Left hindlimb (tissue), 1 donor: Measurements from ENCODE around the gene EYS.
"Not testable (repeated sequence)": the region's sequence is repeated elsewhere in the genome, so short reads cannot be mapped to it uniquely, and the experiment has no call there.

Experiments used
- DNase-seq: peaks from one replicate; pipeline ENCODE4 v3.0.0-alpha.2; 2018

Gene EYS

DNA sequence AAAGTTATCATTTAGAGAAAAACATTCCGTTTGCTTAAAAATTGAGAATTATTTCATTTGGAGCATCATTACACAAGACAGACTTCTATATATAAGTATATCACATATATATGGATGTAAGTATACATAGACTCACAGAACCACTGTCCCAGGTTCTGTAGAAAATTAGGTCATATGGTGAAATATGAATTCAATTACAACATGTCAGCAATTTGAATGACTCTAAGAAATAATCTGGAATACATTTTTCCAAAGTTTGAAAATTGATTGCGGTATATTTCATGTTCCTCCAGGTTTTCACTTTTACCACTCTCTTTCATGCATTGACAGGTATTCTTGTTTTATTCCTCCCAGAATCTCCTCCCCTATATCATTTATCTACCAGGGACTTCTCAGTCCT is 1179.1 kb downstream of the EYS start:
- no peak for DNase-seq

DNA sequence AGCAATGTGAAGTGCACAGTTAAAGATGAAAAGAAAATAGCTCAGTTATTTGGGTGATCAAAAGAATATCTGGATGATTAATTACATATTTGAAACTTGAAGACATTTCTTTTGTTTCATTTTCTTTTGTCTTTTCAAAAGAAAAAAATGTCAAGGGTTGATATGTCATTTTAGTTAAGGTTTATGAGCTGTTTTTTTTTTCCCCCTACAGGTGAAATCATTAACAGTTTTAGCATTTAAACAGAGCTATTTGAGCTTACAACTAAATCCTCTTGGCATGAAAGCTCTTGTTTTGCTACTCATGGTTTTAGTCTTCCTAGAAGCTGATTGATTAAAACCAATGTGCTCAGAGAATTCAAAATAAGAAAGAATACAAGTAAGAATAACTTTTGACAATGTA is 1184.2 kb downstream of the EYS start:
- no peak for DNase-seq

DNA sequence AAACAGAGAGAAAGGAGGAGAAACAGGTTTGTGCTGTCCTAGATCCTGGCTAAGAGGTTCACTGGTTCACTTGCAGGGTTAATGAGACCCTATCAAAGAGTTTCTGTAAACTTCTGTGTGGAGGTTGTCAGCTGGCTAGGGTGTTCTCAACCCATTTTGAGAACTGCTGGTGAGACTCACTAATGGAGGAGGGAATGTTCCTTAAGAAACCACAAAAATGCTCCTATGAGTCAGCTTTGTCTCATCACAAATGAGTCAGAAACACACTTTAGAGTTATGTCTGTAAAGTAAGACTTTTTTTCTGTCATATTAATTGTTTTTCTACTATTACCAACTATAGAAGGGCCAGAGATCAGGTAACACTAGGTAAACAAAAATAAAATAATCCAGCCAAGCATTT is 1187.0 kb downstream of the EYS start:
- DNase-seq: no peak

DNA sequence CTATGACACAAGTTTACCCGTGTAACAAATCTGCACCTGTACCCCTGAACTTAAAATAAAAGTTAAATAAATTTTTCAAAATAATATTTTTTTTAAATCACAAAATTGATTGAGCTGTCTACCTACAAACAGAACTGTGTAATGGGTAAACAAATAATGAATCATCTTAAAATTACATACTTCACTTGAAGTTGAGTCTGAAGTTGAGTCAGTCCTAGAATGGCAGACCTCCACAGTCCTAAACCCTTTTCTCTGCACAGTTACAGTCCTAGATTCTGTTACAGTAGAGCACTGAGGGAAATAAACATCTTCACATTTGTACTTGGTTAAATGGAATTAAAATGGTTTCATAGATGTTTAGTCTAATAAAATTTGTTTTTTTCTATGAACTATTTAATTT is 1190.6 kb downstream of the EYS start:
- no peak for DNase-seq

DNA sequence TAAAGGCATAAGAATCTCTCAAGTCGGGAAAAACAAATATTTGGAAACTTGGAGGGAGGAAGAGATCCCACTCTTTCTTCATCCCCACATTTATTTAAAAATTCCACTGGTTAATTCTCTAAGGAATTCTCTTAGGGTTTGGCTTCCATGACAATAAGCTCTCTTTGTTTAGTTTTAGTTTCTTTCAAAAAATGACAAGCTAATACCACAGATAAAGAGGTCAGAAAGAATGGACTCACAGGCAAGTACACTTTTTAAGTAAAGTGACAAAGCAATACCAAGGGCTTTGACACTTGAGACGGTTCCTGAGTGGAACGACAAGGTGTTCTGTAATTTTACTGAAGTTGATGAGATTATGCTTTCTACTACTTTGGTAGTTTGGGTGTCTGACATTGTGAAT is 1199.4 kb downstream of the EYS start:
- no peak for DNase-seq

DNA sequence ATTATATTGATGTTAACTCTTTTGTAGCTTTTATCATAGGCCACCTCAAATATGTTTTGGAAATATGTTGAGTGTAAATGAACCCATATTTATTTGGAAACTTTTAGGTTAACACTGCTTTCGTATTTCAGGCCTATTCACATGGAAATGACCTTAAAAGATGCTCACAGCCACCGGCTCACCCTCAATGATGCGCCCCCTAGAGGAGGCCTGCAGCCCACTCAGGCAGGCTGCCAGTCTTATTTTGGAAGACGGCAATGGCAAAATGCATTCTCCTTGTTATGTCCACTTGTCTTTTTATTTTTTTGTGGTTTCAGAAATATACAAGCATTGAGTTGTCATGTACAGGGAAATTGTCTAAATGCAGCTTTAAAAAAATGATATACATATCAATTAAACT is 1201.7 kb downstream of the EYS start:
- no peak for DNase-seq

DNA sequence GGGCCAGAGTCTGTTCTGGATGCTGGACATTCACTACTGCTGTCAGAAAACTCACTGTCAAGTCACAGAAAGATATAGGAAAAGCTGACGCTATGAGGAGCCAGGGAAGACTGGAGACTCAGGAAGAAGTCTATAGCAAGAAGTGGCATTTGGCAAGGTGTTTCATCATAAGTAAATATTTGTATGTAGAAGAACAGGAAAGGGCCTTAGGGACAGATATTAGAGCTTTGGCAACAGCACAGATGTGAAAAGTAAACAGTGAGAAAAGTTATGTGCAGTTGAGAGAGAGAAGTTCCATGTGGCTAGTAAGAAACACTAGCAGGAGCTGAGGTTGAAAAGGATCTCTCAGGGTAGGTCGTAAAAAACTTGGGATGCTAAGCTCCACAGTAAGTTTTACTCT is 1202.5 kb downstream of the EYS start:
- DNase-seq: no peak

DNA sequence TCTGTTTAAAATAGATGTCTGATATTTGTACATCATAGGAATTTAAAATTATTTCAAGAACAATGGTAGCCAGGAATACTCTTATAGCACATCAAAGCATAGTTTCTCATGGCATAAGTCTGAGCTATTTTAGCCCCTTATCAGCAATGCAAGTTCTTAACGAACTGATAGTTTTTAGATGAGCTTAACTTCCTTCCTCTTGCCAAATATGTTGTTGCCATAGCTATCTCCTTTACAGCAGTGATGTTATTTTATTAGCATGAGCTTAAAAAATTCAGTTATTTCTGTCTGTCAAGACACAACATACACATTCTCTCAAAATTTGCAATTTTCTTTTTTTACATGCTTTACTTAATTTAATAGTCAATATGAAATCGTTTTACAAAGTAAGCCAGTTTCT is 1204.2 kb downstream of the EYS start:
- no peak for DNase-seq

DNA sequence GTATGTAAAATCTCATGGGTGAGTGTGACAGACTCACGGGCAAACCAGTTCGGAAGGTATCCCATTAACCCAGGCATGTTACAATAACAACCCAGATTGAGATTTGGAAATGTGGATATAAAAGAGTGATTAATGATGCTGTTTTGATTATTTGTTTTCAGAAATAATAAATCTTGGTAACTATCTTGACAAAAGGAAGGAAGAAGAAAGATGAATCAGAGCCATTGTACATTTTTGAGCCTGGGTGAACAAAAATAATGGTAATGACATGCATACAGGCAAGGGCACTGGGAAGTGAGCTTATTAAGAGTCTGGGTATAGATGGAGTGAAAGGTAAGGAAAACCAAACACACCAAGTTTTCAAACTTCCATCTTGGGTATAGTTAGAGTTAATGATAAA is 1209.4 kb downstream of the EYS start:
- DNase-seq: no peak

DNA sequence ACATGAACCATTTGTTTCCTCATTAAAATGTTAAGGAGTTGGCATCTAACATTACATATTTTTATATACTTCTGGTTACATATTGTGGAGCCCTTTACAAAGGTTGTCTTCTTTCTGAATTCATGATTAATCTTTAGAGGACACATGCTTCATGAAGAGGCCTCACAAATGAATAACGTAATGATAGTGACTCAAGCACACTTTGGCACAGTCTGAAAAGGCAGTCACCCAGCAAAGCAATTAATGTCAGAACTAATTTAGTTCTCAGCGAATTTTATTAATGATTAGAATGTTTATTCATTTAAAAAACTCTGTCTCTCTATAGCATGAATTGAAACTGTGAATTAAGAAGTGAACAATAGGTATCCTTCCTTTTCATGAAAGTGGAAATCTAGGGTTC is 1217.3 kb downstream of the EYS start:
- DNase-seq: no peak

DNA sequence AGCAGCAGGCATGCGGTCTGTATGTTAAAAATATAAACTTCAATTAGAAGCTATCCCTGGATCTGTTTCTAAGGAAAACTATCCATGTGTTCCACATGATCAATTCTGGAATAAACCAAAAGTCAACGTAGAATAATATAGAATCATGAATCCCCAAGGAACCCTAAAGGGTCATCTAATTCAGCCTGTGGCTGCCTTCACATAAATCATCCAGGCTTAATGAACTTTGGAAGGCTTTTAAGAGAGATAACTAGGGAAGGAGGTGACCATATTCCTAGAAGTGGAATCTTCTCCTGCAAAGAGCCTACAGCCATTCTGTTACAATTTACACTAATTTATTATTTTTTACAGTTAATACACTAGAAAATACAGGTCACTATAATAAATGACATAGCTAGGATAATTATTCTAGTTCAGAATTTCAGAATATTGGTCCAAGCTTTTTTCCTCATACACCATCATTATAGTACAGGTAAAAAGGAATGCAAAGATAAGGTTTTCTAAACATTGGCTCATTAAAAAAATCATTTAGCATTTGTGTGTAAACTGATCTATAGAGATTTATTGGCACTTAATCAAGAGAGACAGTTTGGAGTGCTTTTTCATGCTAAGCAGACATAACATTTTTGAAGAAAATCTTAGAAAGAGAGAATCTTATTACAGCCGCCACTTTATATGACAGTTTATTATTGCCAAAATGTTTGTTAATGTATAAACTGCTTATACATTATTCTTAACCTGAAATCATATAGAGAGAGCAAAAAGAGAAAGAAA is 1220.3 kb downstream of the EYS start:
- no peak for DNase-seq

DNA sequence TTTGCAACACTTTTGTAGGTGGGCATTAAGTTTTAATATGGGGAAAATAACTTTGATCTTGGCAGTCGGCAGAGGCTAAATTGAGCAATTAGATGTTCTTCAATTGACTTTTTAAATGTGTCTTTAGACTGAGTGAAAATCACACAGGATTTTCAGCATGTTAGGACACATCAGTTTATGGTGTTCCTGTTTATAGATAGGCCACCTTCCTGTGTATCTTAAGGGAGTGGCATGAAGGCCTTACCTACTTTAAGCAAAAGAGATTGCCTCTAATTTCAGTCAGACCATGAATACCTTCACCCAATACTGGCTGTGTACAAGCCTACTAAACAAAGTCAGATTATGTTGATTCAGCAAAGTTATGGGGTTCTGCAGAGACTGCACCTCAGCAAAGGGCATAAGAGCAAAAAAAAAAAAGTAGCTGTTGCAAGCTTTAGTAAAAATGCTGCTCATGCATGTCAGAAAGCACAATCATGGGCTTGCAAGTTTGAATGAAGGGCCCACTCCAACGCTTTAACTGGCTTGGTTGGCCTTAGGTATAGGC is 1223.0 kb downstream of the EYS start:
- DNase-seq: no peak

DNA sequence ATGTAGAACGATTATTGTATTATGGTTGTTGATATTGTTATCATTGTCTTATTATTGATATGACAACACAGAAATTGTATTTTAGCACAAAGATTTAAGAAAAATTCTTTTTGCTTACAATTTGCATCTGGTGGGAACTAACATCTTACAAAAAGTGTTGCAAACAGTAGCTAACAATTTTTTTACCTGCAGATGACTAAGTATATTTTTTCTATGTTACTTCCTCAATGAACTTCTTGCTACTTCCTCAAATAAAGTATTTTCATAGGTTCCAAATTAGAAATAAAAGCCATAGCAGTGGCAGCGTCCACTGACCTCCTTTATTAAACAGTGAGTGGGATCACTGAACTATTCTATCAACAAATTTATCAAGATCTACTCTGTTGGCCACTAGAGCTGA is 1224.4 kb downstream of the EYS start:
- no peak for DNase-seq

DNA sequence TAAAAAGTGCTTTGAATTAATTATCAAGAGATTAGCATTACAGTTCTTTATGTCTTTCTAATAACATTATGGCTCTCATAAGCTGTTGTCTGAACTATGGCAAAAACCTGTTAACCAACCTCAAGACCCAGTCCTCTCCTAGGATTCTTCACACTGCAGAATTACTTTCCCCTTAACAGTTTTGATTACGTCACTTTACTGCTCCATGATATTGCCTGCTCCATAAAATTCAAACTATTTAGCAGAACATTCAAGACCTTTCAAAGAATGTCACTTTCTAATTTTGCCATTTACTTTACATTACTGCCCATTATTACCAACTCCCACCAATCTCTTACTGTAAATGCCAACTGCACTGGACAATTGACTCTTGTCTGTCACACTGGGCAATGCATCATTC is 1227.9 kb downstream of the EYS start:
- DNase-seq: no peak

DNA sequence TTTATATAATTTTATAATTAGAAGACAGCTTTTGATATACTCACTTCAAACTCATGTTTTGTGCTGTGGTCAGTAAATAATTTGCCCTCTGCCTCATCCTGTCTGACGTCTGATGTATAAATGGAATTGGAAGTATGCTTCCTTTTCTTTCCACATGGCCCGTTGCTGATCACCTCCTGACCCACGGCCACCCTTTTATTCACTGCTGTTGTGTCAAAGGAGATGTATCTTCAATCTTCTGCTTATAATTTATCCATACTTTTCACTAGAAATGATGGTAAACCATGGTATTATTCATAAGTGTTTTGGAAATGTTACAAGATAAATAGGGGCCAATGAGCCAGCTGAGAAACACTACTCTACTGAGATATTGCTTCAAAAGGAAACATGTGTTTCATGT is 1229.6 kb downstream of the EYS start:
- DNase-seq: no peak

DNA sequence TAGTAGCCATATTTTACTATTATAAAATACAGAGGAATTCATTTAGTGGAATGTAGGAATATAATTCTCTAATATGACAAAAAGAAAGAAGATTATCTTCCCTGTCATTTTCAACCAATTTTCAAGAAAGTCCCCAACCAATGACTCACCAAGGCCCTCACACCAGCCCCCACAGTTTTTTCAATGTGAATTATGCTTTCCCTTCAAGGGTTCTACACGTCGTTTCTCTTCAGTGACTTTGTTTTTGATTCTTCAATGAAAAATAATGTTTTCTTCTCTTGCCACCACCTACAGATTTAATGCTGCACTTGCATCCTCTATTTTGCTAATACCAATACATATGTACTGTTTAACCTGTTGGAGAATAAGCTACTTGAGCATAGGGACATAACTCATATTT is 1230.1 kb downstream of the EYS start:
- no peak for DNase-seq

DNA sequence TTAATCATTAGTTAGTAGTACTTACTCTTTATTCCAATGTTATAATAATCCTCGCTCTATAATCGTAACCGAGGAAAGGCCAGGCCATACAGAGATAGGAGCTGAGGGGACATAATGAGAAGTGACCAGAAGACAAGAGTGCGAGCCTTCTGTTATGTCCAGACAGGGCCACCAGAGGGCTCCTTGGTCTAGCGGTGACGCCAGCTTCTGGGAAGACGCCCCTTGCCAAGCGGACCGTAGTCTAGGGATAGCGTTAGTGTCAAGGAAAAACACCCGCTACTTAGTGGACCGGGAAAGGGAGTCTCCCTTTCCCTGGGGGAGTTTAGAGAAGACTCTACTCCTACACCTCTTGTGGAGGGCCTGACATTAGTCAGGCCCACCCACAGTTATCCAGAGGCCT is 1237.6 kb downstream of the EYS start:
- DNase-seq: not testable (repeated sequence)

DNA sequence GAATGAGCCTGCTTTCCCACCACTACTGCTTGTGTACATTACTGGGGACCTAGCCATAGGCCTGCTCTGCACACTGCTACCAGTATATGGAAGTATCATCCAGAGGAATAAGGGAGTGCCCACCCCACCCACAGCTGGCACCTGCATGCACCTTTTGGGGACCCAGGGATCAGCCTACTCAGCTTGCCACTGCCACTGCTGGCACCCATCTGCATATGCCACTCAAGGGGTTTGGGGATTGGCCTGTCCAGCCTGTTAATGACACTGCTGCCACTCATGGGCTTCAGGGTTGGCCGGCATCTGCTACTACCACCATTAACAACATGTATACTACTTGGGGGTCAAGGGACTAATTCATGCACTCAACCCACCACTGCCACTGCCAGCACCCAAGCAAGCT is 1239.4 kb downstream of the EYS start:
- DNase-seq: no peak

DNA sequence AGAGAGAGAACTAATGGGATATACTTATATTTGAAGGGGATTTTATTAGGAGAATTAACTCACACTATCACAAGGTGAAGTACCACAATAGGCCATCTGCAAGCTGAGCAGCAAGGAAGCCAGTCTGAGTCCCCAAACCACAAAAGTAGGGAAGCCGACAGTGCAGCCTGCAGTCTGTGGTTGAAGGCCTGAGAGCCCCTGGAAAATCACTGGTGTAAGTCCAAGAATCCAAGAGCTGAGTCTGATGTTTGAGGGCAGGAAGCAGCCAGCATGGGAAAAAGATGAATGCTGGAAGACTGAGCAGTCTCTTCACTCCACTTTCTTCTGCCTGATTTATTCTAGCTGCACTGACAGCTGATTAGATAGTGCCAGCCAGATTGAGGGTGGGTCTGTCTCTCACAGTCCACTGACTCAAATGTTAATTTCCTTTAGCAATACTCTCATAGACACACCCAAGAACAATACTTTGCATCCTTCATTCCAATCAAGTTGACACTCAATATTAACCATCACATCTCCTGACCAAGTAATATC is 1247.5 kb downstream of the EYS start:
- no peak for DNase-seq

DNA sequence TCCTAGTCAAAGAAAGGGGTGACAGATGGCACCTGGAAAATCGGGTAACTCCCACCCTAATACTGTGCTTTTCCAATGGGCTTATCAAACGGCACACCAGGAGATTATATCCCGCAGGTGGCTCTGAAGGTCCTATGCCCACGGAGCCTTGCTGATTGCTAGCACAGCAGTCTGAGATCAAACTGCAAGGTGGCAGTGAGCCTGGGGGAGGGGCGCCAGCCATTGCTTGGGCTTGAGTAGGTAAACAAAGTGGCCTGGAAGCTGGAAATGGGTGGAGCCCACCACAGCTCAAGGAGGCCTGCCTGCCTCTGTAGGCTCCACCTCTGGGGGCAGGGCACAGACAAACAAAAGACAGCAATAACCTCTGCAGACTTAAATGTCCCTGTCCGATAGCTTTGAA is 1258.9 kb downstream of the EYS start:
- not testable (repeated sequence) for DNase-seq

DNA sequence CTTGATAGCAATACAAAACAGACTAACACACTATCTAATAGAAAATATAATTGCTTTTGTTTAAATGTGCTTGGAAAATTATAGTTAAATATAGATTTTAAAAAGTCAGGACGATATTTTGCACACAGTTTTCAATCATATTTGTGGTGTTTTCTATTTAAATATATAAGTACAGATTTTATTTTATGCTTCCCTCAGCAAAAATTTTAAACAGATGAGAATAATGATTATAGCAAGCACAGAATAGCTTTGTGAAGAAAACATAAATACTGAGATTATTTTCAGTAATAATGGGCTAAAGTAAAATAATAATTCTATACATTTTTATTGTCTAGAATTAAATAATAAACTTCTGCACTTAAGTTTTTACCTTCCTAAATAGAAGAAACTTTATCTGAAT is 1262.0 kb downstream of the EYS start:
- no peak for DNase-seq

DNA sequence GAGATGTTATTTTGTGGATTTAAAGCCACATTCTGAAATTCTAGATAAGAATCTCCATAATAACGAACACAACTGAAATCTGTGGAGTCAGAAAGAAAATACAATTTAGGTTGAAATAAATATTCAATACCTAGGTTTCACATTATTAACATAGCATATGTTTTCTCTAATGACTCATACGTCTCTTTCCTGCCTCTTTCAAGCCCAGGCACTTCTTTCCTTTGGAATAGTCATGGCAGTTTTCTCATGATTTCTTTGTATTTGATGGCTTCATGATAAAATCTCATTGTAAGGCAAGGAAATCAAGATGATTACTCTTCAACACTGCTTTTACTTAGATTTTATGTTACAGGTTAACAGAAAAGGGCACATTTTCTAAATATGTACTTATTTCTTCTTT is 1267.8 kb downstream of the EYS start:
- no peak for DNase-seq

DNA sequence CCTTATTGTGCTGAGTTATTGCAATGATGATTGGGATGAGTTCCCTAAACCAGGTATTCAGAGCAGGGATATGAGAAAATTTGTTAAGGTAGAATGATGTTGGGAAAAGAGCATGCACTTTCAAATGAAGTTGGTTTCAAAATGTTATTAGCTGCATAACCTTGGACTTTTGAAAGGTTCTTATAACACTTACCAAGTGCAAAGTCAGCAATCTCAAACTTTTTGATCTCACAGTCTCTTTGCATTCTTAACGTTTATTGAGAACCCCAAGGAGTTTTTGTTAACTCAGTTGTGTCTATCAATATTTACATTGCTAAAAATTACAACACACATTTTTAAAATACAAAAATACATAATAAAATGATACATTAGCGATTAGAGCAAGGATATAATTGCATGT is 1269.0 kb downstream of the EYS start:
- DNase-seq: no peak

DNA sequence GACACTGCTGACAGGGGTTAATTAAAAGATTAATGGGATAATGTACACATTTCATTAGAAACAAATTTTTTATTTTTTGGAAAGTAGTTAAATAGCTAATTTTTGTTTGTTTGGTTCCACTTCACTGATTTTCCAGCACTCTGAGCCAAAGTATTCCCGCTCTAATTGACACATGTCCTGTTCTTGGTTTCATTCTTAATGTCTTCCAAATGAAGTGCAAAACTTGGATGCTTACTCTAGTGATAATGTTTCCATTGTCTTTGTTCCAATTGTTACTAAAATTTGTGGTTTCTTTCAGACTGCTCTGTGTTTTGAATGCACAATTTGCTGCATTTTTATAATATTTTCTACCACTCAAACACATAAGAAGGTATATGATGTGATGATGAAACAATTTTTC is 1277.1 kb downstream of the EYS start:
- no peak for DNase-seq

DNA sequence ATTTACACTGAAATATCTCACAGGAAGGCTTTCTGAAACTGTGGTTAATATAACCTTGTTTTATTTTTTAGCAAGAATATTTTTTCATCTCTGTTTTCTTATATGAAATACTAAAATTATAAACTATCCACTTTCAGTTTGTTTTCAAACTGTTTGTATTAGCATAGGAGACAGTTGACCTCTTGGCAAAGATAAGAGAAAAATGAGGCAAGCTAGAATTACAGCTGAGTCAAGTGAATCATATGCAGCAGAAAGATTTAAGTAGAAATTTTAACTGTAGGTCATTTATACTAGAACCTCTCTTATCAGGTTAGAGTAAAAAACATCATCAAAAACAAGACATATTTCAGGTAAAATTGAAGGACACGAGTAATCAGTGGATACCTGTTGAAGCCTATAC is 1278.8 kb downstream of the EYS start:
- DNase-seq: no peak
